Stimulated activated memory B cell treated with anti-CD40 and anti-IgM and Interleukin-4, amounts not matched to agents 10 μg/mL and 1 μg/mL and 100 μg/mL, for 72 hours (primary cell): ENCODE measurements around the gene GABBR1.

Experiments used
- ATAC-seq: fragments of 150-1000 bp; cut with Tn5 transposase; 2 replicates; pipeline ENCODE4 v1.10.0; 2021
- H3K27ac Mint-ChIP-seq: one replicate; pipeline ENCODE4 v1.8.0; 2022; ENCODE audit warnings: mild to moderate bottlenecking, mixed read lengths
- H3K27me3 Mint-ChIP-seq: one replicate; pipeline ENCODE4 v1.8.0; 2022; ENCODE audit warnings: mixed read lengths
- H3K36me3 Mint-ChIP-seq: one replicate; pipeline ENCODE4 v1.8.0; 2022; ENCODE audit warnings: mixed read lengths
- H3K4me1 Mint-ChIP-seq: one replicate; pipeline ENCODE4 v1.8.0; 2022; ENCODE audit warnings: mixed read lengths
- H3K4me3 Mint-ChIP-seq: one replicate; pipeline ENCODE4 v1.8.0; 2022; ENCODE audit warnings: mild to moderate bottlenecking, moderate library complexity, mixed read lengths
- H3K9me3 Mint-ChIP-seq: one replicate; pipeline ENCODE4 v1.8.0; 2022; ENCODE audit warnings: mixed read lengths

The GABBR1 gene

DNA sequence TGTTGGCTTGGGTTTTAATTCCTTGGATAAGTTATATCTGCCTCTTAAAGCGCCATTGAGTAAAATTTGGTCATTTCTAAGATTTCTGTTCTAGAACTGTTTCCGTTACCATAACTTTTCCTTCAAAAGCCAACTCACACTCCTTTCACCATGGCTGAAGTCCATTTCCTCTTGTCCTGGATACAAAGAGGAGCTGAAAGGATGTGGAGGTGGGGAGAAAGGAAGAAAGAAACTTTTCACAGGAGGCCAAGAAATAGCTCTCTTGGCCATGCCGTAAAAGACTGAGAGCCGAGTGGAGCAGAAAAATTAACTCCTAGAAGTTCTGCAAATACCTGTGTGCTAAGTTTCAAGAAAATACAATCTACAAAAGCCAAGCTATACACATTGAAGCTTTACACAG, 21.6 kb downstream of the GABBR1 start:
- ATAC-seq: no peak
- H3K9me3 Mint-ChIP-seq: no peaks in the 10 kb centered on the region
- H3K27me3 Mint-ChIP-seq: no peaks in the 10 kb centered on the region
- H3K4me1 Mint-ChIP-seq: no peaks in the 10 kb centered on the region
- H3K27ac Mint-ChIP-seq: no peak overlapping the region
- peaks cover 63% of the 10 kb centered on the region for H3K36me3 Mint-ChIP-seq
- H3K4me3 Mint-ChIP-seq: no peak overlapping the region

DNA sequence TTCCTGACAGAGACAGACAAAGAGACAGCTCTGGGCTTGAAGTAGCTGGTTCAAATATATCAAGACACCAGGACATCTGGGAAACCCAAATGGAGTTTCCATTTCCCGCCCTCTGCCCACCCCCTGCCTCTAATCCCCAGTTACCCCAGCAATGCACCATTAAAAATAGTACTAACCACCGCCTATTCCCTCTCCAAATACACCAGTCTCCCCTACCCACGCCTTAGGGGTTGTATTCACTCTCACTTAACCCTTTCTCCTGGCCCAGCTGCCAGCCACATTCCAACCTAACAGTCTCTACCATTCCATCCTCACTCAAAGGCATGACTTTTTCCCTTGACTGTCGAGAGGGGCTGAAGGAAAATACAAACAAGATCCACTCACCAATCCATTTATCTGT, 22.4 kb downstream of the GABBR1 start:
- no peak for ATAC-seq
- Mint-ChIP-seq H3K4me1 (no peaks in the 10 kb centered on the region), H3K4me3 (no peak overlapping the region), H3K27me3 (no peaks in the 10 kb centered on the region), H3K27ac (no peak overlapping the region), H3K9me3 (no peaks in the 10 kb centered on the region), H3K36me3 (peaks cover 72% of the 10 kb centered on the region)

DNA sequence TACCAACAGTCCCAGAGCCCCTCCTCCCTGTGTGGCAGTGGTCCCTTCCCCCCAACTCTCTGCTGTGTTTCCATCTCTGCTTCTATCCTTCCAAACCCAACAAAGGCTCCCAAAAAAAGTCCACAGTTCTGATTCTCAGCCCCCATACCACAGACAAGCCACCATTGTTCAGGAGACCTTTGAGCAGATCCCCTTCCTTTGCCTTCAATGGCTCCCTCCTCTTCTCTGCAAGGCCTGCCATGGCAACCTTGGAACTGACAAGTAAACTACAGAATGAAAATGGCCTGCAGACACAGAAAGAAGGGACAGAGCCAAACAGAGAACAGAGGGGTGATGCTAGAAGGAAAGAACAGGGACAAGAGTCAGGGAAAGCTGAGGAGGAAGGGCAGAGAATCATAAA, 24.9 kb downstream of the GABBR1 start:
- H3K4me1 Mint-ChIP-seq: no peaks in the 10 kb centered on the region
- ATAC-seq: no peak
- H3K9me3 Mint-ChIP-seq: no peaks in the 10 kb centered on the region
- peaks cover 81% of the 10 kb centered on the region for H3K36me3 Mint-ChIP-seq
- no peaks in the 10 kb centered on the region for H3K27me3 Mint-ChIP-seq
- no peak overlapping the region for H3K4me3 Mint-ChIP-seq
- H3K27ac Mint-ChIP-seq: no peak overlapping the region

DNA sequence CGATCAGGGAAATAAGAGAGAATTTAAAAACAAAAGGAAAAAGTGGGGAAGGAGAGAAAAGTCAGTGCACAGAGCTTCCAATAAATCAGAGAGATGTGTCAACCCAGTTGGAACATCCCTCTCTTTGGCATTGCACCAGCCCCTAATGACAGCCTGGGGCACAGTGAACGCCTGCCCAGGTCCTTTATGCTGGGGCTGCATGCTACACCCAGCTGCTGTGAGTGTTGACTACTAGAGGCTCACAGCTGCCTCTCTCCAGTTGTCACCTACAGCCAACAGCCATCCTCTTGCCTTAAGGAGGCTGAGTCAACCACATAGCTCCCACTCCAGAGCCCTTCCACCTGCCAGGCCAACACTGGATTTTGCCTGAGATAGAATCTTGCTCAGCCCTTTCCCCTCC, 29.1 kb downstream of the GABBR1 start:
- H3K27ac Mint-ChIP-seq: no peak overlapping the region
- H3K36me3 Mint-ChIP-seq: peaks cover 66% of the 10 kb centered on the region
- ATAC-seq: no peak
- no peaks in the 10 kb centered on the region for H3K27me3 Mint-ChIP-seq
- no peak overlapping the region for H3K4me3 Mint-ChIP-seq
- H3K4me1 Mint-ChIP-seq: no peaks in the 10 kb centered on the region
- H3K9me3 Mint-ChIP-seq: no peaks in the 10 kb centered on the region

DNA sequence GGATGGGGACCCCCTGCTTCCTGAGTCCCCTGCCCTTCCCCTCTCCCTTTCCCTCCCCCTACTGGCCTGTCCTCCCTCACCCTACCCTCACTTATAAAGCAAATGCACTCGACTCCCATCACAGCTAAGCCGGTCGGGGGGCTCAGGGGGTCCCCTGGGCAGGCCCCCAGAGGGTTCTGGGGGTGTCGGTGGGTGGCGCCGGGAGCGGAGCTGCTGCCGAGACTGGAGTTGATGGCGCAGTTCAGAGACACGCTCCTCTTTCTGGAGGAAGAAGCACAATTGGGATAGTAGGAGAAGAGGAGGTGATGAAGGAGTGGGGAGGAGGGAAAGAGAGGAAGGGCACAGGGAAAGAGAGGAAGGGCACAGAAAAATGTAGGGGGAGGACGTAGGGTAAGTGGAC, 29.5 kb downstream of the GABBR1 start:
- Mint-ChIP-seq H3K4me1 (no peaks in the 10 kb centered on the region), H3K27me3 (no peaks in the 10 kb centered on the region), H3K36me3 (peaks cover 62% of the 10 kb centered on the region), H3K4me3 (no peak overlapping the region), H3K9me3 (no peaks in the 10 kb centered on the region), H3K27ac (no peak overlapping the region)
- no peak for ATAC-seq

DNA sequence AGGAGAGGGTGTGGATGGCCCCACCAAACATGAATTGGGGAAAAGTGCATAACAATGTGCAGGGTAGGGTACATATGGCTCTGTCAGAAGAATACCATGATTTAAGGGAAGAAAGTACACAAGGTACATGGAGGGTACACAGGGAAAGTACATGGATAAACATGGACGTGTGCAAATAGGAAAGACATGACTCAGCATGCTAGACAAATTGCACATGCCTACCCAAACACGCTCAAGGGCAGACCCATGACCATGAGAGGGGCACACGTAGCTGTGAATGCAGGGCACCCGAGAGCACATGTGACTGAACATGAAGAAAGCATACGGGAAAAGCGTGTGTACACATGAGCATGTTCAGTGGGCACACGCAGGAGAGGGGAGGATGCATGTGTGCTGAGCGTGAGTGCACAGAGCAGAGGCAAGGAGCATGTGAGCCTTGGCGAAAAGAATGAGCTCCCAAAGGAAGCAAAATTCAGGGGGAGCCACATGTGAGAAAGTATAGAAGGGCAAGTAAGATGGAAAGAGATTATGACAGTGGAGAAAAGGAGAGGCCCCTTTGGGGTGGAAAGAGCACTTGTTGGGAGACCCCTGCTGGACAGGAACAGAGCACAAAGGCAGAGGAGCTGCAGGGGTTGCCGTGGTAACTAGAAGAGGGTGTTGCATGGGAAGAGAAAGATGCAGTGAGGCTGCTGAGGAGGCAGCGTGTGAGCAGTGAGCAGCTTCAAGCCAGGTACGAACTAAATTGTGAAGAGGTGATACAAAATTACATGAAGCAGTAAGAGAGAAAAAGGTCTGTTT, 30.2 kb downstream of the GABBR1 start:
- Mint-ChIP-seq H3K27ac (no peak overlapping the region), H3K27me3 (no peaks in the 10 kb centered on the region), H3K36me3 (peaks cover 56% of the 10 kb centered on the region), H3K4me3 (no peak overlapping the region), H3K4me1 (no peaks in the 10 kb centered on the region), H3K9me3 (no peaks in the 10 kb centered on the region)
- ATAC-seq: no peak

DNA sequence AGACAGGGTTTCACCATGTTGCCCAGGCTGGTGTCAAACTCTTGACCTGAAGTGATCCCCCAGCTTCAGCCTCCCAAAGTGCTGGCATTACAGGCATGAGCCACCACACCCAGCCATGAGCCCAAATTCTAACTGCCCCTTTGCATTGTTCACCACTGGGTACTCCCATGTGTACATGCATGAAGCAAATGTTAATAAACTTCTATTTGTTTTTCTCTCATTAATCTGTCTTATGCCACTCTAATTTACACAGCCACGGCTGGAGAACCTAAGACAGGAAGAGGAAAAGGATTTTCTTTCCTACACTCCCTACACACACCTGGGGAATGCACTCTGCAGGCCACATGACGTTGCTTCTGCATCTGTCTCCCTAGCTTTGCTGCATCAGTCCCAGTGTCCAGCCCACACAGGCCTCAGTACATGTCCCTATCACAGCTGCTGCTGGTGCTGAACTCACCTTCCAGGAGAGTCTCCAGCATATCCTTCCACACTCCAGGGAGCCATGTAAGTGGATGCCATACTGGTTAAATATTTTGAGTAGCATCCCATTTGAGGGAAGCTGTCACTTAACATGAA, 34.7 kb downstream of the GABBR1 start:
- H3K36me3 Mint-ChIP-seq: peaks cover 15% of the 10 kb centered on the region
- H3K27ac Mint-ChIP-seq: no peak overlapping the region
- H3K4me3 Mint-ChIP-seq: no peak overlapping the region
- ATAC-seq: no peak
- no peaks in the 10 kb centered on the region for H3K4me1 Mint-ChIP-seq
- H3K27me3 Mint-ChIP-seq: no peaks in the 10 kb centered on the region
- no peaks in the 10 kb centered on the region for H3K9me3 Mint-ChIP-seq

DNA sequence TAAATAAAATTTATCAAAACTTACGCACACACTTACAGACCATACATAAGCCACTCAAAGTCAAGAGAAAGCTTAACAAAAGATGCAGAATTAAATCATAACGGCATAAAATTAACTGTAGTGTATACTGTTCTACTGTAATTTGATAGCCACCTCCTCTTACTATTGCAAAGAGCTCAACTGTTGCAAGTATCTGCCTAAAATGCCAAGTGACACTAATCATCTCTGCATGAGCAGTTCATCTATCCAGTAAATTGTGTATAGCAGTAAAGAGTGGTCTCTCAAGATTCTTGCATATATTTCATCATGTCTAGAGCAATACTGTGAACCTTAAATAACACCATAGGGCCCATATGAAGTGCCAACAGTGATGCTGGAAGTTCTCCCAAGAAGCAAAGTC, 35.8 kb downstream of the GABBR1 start:
- ATAC-seq: no peak
- Mint-ChIP-seq H3K4me3 (no peak overlapping the region), H3K9me3 (no peaks in the 10 kb centered on the region), H3K36me3 (peaks cover 4% of the 10 kb centered on the region), H3K27me3 (no peaks in the 10 kb centered on the region), H3K27ac (no peak overlapping the region), H3K4me1 (no peaks in the 10 kb centered on the region)

DNA sequence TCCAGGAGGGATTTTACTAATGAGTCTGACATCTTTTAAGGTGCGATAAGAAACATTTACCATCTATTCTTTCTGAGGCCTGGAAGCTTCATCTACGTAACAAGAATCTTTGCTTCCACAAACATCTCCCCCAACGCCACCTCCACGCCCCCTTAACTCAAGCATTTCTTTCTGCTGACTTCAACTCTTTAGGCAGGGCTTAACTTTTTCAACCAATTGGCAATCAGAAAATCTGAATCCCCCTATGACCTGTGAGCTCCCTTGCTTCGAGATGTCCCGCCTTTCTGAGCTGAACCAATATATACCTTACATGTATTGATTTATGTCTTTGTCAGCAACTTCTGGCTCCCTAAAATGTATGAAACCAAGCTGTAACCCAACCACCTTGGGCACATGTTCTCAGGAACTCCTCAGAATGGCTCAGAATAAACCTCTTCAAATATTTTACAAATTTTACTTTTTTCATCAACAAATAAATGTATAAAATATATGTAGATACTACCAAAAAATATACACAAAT, 36.5 kb downstream of the GABBR1 start:
- Mint-ChIP-seq H3K27me3 (peaks cover 3% of the 10 kb centered on the region), H3K9me3 (no peaks in the 10 kb centered on the region), H3K4me3 (no peak overlapping the region), H3K36me3 (no peaks in the 10 kb centered on the region), H3K27ac (no peak overlapping the region), H3K4me1 (no peaks in the 10 kb centered on the region)
- ATAC-seq: no peak

DNA sequence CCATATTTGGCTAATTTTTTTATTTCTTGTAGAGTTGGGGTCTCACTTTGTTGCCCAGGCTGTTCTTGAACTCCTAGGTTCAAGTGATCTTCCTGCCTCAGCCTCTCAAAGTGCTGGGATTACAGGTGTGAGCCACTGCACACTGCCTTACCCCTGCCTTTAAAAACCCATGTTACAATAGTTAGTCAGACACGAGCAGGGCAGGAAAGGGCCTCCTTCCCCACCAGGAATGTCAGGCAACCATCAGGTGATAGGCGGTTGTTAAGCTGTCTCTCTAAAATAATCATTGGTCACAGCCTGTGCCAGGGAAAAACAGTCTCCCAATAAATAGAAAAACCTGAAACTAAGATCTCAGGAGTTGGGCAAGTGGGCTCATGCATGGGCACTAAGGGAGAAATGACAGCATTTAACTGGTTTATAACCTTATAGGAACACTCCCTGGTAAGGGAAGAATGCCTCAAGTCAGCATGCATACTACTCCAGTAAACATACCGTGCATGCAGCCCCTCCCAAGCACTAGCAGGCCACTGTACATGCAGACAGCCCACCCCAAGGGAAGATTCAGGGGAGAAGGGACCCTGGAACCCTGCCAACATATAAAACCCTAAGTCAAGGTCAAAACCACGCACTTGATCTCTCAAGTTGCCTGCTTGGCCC, 39.7 kb downstream of the GABBR1 start:
- H3K36me3 Mint-ChIP-seq: no peaks in the 10 kb centered on the region
- no peak overlapping the region for H3K27ac Mint-ChIP-seq
- H3K27me3 Mint-ChIP-seq: peaks cover 23% of the 10 kb centered on the region
- no peaks in the 10 kb centered on the region for H3K9me3 Mint-ChIP-seq
- no peak overlapping the region for H3K4me3 Mint-ChIP-seq
- no peaks in the 10 kb centered on the region for H3K4me1 Mint-ChIP-seq
- ATAC-seq: no peak

DNA sequence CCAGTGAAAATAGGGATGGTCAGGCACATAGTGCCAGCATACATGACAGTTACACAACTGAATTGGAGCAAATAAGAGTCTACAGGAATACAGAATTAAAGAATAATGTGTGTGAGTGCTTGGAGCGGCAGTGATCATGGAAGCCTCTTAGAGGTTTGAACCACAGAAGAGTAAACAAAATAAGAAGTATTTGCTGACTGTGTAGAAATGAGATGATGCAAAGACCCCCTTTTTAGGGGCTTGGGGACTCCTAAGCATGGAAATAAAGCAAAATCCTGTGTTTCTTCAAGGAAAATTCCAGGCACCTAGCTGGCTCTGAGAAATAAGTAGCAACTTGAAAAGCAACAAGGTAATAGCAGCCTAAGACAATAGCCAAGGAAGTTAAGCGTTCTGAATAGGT, 41.3 kb downstream of the GABBR1 start:
- Mint-ChIP-seq H3K36me3 (no peaks in the 10 kb centered on the region), H3K27me3 (peaks cover 32% of the 10 kb centered on the region), H3K9me3 (no peaks in the 10 kb centered on the region), H3K4me1 (no peaks in the 10 kb centered on the region), H3K4me3 (no peak overlapping the region), H3K27ac (no peak overlapping the region)
- ATAC-seq: no peak

DNA sequence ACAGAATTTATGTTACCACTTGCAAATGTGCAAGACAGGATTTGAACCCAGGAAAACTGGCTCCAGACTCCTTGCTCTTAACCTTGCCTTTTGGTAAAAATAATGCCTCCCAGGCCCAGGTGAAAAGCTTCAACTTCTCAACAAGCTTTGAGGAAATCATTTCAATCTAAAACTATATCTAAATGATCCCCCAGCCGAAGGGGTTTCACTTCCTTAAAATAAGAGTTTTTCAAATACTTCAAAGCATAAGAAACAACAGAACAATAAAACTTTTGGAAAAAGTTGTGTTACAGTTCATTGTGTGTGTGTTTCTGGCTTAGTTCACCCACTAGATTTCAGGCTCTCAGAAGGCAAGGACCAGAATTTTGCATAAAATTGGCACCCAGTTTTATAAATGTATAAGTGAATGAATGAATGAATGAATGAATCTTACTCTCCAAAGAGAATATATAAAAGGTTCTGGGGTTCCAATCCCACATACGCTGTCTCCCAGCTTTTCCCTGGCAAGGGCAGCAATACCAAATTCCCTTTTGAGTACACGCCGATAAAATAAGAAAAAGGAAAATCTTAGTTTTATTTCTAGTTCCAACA, 42.7 kb downstream of the GABBR1 start:
- H3K27me3 Mint-ChIP-seq: peaks cover 41% of the 10 kb centered on the region
- H3K36me3 Mint-ChIP-seq: no peaks in the 10 kb centered on the region
- H3K9me3 Mint-ChIP-seq: no peaks in the 10 kb centered on the region
- no peak for ATAC-seq
- no peak overlapping the region for H3K27ac Mint-ChIP-seq
- no peaks in the 10 kb centered on the region for H3K4me1 Mint-ChIP-seq
- no peak overlapping the region for H3K4me3 Mint-ChIP-seq

DNA sequence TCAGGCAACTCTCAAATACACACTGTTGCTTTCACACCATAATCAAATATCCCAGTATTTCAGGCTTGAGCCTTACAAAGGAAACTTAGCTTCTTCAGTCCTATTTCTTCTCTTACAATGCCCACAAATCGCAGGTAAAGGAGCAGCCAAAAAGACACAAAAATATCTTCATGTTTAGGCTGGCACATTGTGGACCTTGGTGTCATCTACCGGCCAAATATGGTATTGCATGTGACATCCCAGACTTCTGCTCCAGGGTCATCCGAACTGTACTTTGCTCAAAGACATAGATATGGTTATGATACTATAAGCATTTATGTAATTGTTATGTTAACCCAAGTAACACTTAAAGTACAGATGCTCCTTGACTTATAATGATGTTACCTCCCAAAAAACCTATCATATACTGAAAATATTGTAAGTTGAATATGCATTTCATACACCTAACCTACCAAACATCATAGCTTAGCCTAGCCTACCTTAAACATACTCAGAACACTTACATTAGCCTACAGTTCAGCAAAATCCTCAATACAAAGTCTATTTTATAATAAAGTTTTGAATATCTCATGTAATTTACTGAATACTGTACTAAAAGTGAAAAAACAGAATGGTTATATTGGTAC, 43.4 kb downstream of the GABBR1 start:
- H3K4me1 Mint-ChIP-seq: no peaks in the 10 kb centered on the region
- peaks cover 43% of the 10 kb centered on the region for H3K27me3 Mint-ChIP-seq
- no peak overlapping the region for H3K27ac Mint-ChIP-seq
- H3K4me3 Mint-ChIP-seq: no peak overlapping the region
- ATAC-seq: no peak
- no peaks in the 10 kb centered on the region for H3K9me3 Mint-ChIP-seq
- H3K36me3 Mint-ChIP-seq: no peaks in the 10 kb centered on the region

DNA sequence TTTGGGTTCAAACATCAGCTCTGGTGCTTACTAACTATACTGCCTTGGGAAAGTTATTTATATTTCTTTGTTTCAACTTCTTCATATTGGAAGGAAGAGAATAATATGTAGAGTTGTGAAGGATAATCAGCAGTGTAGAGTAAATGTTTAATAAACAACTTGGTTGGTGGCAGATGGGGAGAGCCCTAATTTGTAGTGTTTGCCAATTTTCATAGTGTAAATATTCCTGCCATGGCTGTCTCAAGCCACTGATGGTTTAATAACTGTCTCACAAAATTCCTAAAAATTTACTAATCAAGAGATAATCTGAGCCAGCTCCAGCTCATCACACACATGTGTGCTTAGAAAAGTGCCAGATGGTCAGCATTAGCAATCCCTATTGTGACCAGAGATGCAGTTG, 48.2 kb downstream of the GABBR1 start, which contains the start of gene OR2H2:
Gene OR2H2 (plus strand): TSS at position 301 of the 400 bp plus-strand sequence. CDS start 2,824 bp downstream, outside the sequence.
- H3K4me1 Mint-ChIP-seq: no peaks in the 10 kb centered on the region
- H3K36me3 Mint-ChIP-seq: no peaks in the 10 kb centered on the region
- H3K9me3 Mint-ChIP-seq: no peaks in the 10 kb centered on the region
- peaks cover 41% of the 10 kb centered on the region for H3K27me3 Mint-ChIP-seq
- H3K4me3 Mint-ChIP-seq: no peak within 1 kb of the TSS
- ATAC-seq: no peak
- H3K27ac Mint-ChIP-seq: no peak within 1 kb of the TSS

DNA sequence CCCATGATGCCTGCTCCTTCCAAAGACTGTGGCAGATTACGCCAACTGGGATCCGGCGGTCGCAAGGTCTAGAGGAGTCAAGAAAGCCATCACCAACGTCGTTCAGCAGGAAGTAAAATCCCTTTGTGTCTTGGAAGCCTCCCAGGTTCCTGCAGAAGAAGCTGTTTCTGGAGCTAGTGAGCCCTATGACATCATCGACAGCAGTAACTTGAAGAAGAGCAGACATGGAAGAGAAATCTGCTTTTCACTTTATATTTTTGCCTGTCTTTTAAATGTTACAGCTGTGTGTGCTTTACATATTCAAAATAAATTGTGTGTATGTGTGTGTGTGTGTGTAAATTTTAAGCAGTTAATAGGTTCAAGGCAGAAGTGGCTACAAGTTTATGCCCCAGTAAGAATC, 55.4 kb downstream of the GABBR1 start:
- Mint-ChIP-seq H3K9me3 (no peaks in the 10 kb centered on the region), H3K4me3 (no peak overlapping the region), H3K27ac (no peak overlapping the region), H3K27me3 (peaks cover 52% of the 10 kb centered on the region), H3K36me3 (no peaks in the 10 kb centered on the region), H3K4me1 (no peaks in the 10 kb centered on the region)
- ATAC-seq: no peak
